Mucosa of descending colon (tissue), 3 donors: ENCODE data around the gene PTPDC1. TPM values are rescaled to one million over a fixed set of nuclear protein-coding genes. Genes with fewer than 3 reads are reported as not detected.

ENCODE experiments used
- ATAC-seq: fragments of 200-7000 bp; cut with Tn5 transposase; one replicate; pipeline ENCODE4 v1.9.1; 2020; ENCODE audit warnings: mild to moderate bottlenecking, moderate library complexity
- DNase-seq, 3 donors: peaks; one replicate each; pipeline ENCODE4 v3.0.0-alpha.2; 2020
- H3K36me3 ChIP-seq: fragments of 200-600 bp; one replicate; pipeline ENCODE4 v1.8.0; 2021; ENCODE audit warnings: low read depth, mild to moderate bottlenecking
- H3K4me1 ChIP-seq: fragments of 200-600 bp; one replicate; pipeline ENCODE4 v1.8.0; 2021; ENCODE audit warnings: low read depth, mild to moderate bottlenecking
- H3K4me3 ChIP-seq: fragments of 200-600 bp; one replicate; pipeline ENCODE4 v1.8.0; 2021; ENCODE audit warnings: mild to moderate bottlenecking
- H3K9me3 ChIP-seq: fragments of 200-600 bp; one replicate; pipeline ENCODE4 v1.8.0; 2021; ENCODE audit warnings: mild to moderate bottlenecking
- CTCF ChIP-seq: fragments of 200-600 bp; IDR thresholded peaks from one replicate; pipeline ENCODE4 v1.8.0; 2022; ENCODE audit warnings: antibody characterized with exemption, mild to moderate bottlenecking
- intact Hi-C, 2 donors: fragments of 100-400 bp; cut with DNase I in 1 of 2; cut with micrococcal nuclease in 1 of 2; formaldehyde crosslinking; loops; one replicate each; pipeline versions ENCODE4 v1.11.0 to v1.11.1; 2022; cut with DNase I, micrococcal nuclease
- total RNA-seq, 3 donors: library from RNA; stranded (reverse); fragmentation: NEBNext Ultra II Directional in 2 of 3; extraction: Animal tissue kit (Norgen Biotek cat#: 25700) in 2 of 3; gene quantifications; one replicate each; pipeline versions ENCODE4 v1.2.1 to v1.2.4, GENCODE V29; 2021 to 2023
- donor health status: DM: no; HTN: no; CAD: no; lungs with moderate emphysema.
- donor health status: DM: no; HTN: no; CAD: no.
- donor health status: DM: no; HTN: yes; CAD: no.

The PTPDC1 gene
- total RNA-seq, 3 donors from 2014 or later: 5.7 to 8.9 (median 8.0) TPM

GRCh38 chr9:94078086-94078485 is 6.2 kb upstream of the PTPDC1 start:
- intact Hi-C loops: no loop called here
- no peak for TF ChIP-seq CTCF

DNA sequence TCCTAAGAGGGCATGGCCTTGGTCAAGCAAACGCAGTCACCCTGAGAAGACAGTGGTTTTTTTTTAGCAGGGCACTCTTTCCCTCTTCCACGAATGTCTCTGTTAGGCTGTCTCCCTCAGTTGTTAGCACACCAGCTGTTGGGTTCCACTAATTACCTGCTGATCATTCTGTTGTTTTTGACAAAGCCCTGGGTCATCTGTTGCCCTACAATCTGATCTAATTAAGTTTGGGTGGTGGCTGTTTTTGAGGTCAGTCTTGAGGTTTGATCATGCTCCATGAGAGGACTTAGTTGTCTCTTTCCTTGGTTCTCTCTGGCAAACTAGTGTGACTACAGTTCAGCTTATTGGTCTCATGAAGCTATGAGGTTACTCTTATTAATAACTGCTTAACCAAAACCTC is 5.0 kb upstream of the PTPDC1 start:
- Histone ChIP-seq H3K4me3 (no peak overlapping the region), H3K36me3 (no peaks in the 10 kb centered on the region), H3K9me3 (no peaks in the 10 kb centered on the region), H3K4me1 (no peaks in the 10 kb centered on the region)
- intact Hi-C loops: no loop called here
- TF ChIP-seq CTCF: no peak
- DNase-seq (no peak), ATAC-seq (no peak)

More at GRCh38 chr9:94078086-94078485, 6.2 kb upstream of the PTPDC1 start:
- ATAC-seq: no peak
- Histone ChIP-seq H3K4me3 (no peak overlapping the region), H3K9me3 (no peaks in the 10 kb centered on the region), H3K36me3 (no peaks in the 10 kb centered on the region), H3K4me1 (no peaks in the 10 kb centered on the region)
- DNase-seq: no peak

GRCh38 chr9:94080249-94080648 is 4.0 kb upstream of the PTPDC1 start:
- Histone ChIP-seq H3K9me3 (no peaks in the 10 kb centered on the region), H3K4me3 (no peak overlapping the region), H3K36me3 (no peaks in the 10 kb centered on the region), H3K4me1 (no peaks in the 10 kb centered on the region)
- intact Hi-C loops: no loop called here
- DNase-seq (no peak), ATAC-seq (no peak)
- no peak for TF ChIP-seq CTCF

GRCh38 chr9:94081435-94081834 is 2.8 kb upstream of the PTPDC1 start:
- Histone ChIP-seq H3K4me3 (no peak overlapping the region), H3K4me1 (no peaks in the 10 kb centered on the region), H3K36me3 (no peaks in the 10 kb centered on the region), H3K9me3 (no peaks in the 10 kb centered on the region)
- TF ChIP-seq CTCF: no peak
- intact Hi-C loops: no loop called here
- ATAC-seq (no peak), DNase-seq (no peak)

DNA sequence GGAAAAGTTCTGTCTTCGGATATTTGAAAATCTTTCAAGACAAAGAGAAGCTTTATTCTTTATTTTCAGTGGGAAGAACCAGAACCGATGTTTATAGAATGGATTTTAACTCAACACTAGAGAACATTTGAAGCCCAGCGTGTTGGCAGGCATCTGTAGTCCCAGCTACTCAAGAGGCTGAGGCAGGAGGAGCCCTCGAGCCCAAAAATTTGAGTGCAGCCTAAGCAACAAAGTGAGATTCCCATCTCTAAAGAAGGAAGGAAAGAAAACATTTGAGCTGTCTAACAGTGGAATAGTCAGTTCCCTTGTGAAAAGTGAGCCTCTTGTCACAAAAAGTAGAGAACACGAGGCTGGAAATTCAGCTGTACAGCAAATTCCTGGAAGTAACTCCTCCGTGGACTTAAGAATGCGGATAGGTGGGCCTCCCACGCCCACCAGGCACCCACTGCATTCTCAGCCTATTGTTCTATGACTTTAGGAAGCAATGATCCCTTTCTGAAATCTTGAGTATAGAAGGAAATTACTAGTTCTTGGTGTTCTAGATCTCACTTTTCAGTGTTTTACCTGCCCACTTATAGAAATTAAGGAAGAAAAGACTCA is 2.3 kb upstream of the PTPDC1 start:
- no peaks in the 10 kb centered on the region for H3K4me1 ChIP-seq
- H3K36me3 ChIP-seq: no peaks in the 10 kb centered on the region
- H3K4me3 ChIP-seq: no peak overlapping the region
- H3K9me3 ChIP-seq: no peaks in the 10 kb centered on the region
- intact Hi-C loops: no loop called here
- ATAC-seq (no peak), DNase-seq (no peak)
- TF ChIP-seq CTCF: no peak

DNA sequence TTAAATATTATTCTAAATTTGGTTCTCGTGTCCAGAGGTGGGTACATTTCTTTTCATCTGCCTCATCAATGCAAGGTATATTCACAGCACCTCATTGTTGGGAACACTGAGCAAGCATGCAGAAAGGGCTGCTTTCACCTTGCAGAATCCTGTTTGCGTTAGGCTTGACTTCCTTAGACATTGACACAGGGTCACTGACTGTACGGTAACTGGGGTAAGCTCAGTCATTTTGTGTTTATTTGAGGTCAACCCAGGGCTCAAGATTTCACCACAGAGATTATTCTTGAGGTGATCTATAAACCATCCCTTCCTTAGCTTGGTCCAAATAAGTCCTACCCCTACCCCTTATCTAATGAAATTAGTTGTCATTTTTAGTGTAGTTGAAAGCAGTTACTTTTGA is 1.7 kb upstream of the PTPDC1 start:
- Histone ChIP-seq H3K36me3 (no peaks in the 10 kb centered on the region), H3K9me3 (no peaks in the 10 kb centered on the region), H3K4me1 (no peaks in the 10 kb centered on the region), H3K4me3 (no peak overlapping the region)
- intact Hi-C loops: no loop called here
- no peak for TF ChIP-seq CTCF
- ATAC-seq (no peak), DNase-seq (no peak)
